HG03521 (cell line): ENCODE results near the gene LDB2.

Source experiments
- ATAC-seq: cut with Tn5 transposase; IDR thresholded peaks from one replicate; pipeline ENCODE4 v1.9.1; 2021; ENCODE audit warnings: mild to moderate bottlenecking, moderate library complexity; ENCODE audit not compliant: unreplicated experiment

The LDB2 gene

DNA sequence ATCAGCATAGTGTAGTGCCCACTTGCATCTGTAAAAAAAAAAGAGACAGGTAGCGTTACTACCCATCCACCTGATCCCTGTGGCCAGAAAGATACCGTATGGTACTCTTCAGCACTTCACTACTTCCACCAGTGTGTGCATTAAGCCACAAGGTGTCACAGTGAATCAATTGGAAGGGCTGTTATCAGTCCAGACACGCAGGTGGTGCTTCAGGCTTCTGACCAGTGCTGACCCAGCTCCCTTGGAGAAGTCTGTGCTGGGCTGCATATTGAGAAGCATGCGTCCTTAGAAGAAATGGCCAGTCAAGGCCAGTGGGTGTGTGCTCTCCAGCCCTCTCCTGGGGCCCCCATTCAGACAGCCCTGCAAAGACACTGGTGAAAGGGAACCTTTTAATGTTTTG lies 10.6 kb downstream of the LDB2 start:
- no peak for ATAC-seq

DNA sequence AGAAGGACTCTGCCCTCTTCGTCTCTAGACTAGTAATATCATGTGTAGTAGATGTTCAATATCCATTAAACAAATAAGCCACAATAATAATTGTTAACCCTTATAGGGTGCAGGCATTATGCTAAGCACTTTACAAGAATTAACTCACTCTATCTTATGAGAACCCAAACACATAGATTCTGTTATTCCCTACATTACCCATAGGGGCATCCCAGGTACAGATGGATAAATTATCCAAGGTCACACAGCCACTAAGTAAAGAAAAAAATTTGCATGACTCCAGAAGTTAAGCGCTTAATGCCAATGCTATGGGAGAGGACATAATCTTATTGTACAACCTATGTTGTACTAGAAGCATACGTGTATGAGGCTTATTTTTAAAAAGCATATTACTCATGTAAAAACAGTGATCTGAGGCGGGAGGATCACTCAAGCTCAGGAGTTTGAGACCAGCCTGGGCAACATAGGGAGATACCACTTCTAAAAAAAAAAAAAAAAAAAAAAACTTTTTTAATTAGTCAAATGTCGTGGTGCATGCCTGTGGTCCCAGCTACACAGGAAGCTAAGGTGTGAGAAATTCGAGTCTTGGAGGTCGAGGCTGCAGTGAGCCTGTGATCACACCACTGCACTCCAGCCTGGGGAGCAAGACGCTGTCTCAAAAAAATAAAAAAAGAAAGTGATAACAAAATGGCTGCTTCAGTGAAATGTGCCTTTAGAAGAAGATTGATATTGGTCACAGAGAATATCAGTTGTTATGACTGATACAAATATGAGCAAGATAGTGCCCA lies 13.6 kb downstream of the LDB2 start:
- ATAC-seq: no peak

DNA sequence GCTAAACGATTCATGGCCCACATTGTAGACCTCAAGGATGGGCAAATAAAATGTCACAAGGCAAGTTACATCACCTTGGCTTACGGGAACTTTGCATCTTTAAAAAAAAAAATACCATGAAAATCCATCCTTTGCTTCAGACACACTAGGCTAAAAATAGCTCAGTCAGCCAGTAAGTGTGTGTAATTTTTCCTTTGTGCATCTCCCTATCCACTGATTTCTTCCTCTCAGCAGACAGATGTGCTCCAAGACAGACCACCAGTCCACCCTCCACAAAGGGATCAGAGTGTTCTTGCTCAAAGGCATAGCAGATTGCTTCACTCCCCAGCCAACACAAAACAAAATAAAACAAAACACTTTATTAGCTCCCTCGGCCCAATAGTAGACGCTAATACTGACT lies 14.6 kb downstream of the LDB2 start:
- ATAC-seq: no peak

DNA sequence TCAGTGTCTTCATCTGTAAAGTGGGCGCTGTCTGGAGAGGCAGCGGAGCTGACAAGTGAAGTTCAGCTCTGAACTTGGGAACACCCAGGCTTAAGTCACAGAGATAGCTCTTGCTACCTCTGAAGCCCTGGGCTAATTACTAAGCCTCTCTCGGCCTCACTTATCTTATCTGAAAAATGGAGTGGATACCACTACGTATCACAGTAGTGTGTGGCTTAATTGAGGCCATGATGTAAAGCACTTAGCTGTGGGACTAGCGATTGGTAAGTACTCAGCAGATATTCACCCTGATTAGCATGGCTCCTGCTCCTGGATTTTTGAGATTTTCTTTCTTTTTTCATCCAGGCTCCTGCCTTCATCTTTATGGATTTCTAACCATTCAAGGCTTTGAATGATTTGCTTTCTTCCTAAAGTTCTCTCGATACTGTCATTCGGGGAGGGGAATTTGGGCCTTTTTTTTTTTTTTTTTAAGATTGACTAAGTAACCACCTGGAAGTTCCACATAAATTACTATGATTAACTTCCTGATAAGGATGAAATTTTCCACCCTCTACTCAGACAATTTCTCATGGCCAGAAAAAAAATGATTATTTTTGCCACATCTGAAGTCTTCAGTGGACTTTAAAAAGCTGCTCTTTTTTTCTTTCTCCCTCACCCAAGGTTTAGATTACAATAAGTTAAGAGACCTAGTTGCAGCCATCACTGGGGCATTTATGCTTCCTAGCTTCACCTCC lies 17.1 kb downstream of the LDB2 start:
- no peak for ATAC-seq

DNA sequence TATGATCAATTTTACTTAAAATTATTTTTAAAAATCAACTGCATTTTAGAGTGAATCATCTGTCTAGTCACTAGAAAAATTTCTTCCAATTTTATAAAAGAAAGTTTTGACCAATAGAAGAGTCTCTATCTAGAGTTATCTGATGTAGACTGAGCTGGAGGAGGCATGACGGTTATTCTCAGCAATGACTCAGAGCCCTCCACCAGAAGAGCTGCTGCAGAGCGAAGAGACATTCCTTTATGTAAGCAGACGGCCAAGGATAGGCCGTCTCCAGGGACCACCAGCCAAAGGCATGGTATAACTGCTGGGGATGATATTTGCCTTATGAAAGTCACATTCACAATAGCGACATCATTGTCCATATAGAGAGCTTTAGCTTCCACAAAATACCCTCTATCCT lies 23.0 kb downstream of the LDB2 start:
- ATAC-seq: no peak

DNA sequence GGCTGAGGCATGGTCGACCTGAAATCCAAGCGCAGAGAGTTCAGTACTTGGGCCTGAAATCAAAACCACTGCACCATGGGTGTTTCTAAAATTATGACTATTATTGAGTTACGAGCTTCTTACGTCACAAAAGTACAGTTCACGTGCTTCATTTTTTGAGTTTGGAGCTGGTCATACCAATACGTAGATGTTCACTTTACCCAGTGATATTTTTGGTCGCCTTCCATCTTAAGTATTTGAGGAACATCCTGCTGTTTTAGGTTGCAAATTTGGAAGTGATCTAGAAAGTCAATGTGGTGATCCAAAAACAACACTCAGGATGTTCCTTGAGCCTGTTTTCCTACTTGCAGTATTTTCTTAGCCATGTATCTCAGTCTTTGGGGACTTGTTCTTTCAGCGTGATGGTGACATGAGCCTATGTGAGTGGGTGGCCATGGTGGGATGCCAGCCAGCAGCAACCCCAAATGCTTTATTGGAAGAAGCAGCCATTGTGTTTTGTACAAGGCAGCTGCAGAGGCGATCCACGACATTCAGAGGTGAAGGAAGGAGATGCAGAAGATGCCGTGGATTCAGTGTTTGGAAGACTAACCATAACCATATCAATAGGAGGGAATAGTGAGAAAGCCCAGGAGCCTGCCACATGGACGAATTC lies 28.7 kb downstream of the LDB2 start:
- ATAC-seq: no peak

DNA sequence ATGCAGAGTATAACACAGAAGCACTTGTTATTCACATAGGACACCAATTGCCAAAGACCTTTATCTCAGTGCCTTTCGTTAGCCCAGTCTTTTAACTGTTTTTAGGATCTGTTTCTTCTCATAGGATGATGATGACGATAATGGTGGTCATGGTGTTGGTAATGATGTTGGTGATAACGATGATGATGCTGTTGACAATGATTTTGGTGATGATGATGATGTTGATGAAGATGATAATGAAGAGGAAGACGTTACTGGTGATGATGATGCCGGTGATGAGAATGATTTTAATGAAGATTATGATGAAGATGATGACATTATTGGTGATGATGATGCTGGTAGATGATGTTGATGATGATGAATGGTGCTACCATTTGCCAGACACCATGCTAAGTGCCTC lies 29.8 kb downstream of the LDB2 start:
- ATAC-seq: no peak

DNA sequence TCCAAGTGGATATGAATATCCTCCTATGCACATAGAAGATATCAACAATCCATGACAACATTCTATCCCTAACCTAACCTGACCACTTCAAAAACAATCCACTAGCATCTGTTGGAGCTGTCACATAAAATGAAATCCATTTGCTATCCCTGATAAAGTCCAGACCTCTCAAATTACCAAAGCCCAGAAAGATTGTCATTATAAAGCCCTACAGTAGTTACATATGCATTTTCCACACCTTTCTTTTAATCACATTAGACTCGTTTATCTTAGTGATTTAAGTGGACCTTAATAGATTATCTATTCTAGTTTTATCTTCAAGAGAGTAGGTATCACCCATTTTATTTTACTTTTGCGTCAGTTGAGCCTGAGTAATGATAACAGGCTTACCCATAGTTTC lies 30.6 kb downstream of the LDB2 start:
- no peak for ATAC-seq

DNA sequence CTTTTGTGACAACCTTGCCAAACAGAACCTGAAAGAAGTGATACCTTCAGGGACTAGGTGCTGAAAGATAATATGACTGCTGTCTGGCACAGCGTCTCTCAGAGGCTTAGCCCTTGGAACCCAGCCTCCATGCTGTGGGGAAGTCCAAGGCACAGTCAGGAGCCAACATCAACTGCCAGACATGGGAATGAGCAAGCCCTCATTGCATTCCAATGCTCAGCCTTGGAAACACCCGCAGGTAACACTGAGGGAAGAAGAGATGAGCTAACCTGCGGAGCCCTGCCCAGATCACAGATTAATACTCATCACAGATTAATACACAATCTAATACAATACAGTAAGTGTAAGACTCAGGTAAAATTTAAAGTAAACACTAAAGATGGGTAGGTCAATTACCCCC lies 31.5 kb downstream of the LDB2 start:
- ATAC-seq: no peak

DNA sequence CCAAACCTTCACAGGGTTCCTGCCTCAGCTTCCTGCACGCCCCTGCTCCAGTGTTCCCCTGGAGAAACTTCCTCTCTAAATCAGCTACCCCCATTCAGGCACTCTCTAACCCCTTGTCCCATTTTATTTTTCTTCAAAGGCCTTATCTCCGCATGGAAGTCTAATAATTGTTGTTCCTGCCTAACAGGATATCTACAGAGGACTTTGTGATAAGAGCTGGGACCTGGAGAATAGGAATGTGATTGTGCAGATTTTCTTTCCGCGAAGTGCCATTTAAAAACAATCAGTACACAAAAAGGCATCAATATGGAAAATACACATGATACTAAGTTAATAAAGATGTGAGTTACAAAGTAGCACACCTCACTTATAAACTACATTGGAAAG lies 32.6 kb downstream of the LDB2 start:
- ATAC-seq: no peak

DNA sequence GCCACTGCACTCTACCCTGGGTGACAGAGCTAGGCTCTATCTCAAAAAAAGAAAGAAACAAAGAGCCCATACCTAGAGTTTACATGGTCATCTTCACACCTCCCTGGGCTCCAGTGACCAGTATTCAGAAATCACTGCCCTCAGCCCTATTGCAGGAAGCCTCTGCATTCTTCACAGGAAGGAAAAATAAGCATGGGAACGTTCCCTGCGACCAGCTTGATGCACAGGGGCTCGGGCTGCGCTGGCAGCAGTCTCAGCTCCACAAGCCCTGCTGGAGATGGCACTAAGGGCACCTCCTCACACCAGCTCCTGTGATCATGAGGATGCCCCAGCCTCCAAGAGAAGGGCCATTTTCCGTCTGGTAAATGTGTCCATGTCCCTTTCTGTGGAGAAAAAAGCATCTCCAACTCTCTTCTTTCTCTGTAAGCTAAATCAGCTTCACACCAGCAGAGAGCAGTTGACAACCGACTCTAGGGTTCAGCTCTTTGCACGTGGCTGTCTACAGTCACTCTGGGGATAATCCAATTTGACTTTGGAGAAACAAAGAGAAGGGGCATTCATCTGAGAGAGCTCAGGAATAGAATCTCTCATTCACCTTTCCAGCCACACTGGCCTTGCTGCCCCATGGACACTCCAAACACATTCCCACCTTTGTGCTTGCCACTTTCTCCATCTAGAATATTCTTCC lies 33.1 kb downstream of the LDB2 start:
- ATAC-seq: no peak

DNA sequence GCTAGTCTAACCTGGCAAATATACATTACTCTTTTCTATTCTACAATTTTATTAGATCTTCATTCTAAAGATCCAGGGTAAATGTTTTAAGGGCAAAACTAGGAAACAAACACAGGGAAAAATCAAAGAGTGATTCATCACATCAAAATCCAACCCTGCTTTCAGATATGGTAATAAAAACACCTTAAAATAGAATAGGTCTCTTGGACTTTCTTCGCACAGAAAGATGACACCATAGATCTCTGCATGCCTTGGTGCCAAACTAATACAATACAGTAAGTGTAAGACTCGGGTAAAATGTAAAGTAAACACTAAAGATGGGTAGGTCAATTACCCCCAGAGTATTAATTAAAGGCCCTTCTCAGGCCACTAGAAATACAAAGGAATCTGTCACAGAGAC lies 34.2 kb downstream of the LDB2 start:
- no peak for ATAC-seq

DNA sequence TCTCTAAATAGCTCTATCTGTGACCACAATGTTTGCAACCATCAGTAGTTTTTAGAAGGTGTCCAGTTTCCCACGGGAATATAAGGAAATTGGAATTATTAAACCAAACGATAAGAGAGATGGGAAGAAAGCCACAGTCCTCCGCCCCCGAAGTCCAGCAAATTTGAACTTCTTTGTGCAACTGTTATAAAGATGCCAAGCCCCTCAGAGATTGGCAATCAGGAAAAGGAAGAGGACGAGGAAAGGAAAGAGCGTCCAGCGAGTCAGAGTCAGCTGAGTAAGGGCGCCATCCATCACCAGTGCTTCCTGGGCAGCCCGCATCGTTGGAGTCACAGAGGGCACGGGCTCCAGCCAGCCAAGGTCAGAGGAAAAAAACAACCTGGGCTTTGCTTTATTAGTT lies 35.7 kb downstream of the LDB2 start:
- ATAC-seq: no peak

DNA sequence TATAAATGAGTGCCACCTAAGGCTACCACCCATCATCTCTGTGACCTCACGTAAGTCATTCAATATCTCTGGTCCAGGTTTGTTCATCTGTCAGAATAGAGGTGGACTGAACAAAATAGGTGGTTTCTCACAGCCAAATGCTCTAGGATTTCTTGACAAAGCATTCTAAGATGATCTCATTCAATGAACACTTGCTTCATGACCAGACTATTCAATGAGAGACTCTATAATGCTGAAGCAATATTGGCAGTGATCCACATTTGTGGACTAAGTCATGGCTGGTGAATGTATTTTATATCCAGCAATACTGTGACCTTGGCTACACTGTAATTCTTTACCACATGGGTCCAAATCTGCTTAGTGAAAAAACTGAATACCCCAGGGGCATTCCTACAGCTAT lies 37.9 kb downstream of the LDB2 start:
- no peak for ATAC-seq

DNA sequence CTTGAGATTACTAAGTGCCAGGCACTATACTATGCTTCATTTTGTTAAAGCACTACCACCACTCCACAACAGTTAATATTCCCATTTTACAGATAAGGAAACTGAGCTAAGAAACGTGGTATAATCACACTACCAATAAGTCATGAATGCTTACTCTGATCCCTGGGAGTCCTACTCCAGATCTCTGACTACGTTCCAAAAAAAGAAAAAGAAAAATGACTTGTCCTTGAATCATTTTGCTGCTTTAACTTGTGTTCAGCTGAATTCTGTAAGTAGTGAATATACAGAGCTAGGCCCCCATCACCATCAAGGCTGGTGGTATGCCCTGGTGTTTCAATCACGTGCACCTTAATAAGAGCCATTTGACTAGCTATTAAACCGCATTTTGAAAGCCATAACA lies 39.4 kb downstream of the LDB2 start:
- no peak for ATAC-seq

DNA sequence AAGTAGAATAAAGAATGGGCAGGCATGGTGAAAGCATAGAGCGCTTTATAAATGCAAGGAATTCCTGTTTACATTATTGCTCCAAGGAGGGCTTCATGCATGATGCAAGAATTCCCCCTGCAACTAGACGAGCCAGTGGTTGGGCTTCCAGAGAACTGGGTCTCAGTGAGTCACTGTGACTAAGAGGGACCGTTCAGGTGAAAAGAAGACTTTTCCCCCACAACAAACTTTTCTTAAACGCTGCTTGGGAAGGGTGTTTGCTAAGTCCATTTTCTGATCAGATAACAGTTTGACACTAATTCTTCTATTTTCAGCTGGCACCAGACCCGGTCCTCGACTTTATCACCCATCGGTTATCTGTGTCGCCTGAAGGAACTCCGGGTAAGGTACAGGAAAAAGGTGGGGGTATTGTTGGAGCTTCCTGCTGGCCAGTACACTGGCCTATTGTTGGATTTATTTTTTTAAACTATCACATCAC lies 40.1 kb downstream of the LDB2 start:
- no peak for ATAC-seq

DNA sequence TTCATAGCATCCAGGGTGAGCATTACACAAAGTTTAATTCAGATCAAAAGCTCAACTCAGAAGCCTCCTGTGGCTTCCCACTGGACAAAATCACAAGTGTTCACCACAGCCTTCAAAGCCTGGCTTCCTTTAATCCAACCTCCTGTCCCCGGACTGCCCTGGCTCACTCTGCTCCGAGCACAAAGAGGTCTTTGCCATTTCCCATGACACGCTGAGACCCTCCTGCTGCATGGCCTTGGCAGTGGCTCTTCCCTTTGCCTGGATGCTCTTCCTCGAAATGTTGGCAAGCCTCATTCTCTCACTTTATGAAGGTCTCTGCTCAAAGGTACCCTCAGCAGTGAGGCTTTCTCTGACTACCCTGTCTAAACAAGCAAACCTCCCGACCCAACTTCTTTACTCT lies 41.0 kb downstream of the LDB2 start:
- ATAC-seq: no peak

DNA sequence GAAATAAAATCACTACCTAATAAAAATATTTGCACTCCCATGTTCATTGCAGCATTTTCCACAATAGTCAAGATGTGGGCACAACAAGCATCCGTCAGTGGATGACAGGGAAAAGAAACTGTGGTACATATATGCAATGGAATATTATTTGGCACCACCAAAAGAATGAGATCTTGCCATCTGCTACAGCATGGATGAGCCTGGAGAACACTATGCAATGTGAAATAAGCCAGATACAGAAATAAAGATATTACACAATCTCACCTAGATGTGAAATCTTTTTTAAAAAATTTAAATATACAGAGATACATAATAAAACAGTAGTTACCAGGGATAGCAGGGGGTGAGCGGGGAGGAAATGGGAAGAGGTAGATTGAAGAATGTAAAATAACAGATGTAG lies 44.8 kb downstream of the LDB2 start:
- no peak for ATAC-seq

DNA sequence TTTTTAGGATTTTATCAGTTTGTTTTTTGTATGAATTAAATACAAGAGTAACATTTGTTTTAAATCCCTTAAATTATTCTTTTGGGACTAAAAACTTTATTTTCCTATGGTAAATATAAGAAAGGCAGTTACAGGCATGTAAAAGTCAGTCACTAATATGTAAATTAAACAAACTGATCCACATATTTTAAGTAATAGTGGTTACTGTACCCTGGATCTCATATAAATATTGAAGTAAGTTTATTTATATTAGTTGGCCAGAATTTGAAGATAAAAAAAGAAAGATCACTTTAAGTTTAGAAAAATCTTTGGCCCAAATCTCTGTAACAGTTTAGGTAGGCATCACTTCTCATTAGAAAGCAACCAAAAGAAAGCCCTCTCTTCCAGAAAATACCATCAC lies 45.8 kb downstream of the LDB2 start:
- ATAC-seq: no peak

DNA sequence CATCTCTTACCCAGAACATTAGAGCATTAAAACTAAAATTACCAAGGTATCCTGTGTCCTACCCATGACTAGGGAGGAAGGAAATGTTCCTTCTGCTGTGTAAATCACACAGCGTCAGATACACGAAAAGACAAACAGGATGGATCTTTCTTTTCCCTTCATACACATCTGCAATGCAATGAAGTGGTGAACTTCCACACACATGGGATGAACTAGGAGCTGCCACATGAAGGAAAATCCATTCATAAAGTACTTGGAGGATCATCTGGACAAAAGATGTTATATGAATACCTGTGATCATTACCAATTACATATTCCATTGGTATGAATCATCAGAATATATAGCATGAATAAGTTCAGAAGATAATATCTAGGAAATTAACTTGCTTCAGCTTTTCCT lies 46.2 kb downstream of the LDB2 start:
- no peak for ATAC-seq

DNA sequence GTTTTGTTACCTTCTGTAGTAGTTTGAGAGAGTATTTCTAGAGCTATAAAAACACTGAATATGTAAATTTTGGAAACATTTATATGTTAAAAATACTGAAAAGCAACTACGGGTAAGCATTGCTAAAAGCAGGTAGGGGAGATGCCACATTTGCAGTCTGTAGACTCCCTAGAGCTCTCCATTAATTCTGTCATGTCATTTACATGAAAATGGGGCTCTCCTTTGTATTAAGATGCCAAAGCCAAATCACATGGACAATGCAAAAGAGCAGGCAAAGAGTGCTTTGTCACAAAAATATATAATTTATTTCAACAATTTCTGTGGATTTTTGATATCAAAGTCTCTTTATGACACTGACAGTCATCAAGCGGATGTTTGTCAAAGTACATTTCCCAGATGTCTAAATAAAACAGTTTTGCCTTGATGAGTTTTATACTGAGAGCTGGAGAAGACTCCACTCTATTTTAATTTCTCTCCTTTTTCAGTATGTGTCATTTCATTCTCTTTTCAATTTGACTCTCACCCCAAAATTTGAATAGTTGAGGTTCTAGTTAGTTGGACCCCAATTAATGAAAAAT lies 51.8 kb downstream of the LDB2 start:
- ATAC-seq: no peak
